ENCODE measurements around the gene UPF1. TPM values are rescaled to one million over a fixed set of nuclear protein-coding genes. Genes with fewer than 3 reads are reported as not detected.
A peak's percentile ranks its signal among the peaks of the same experiment; 100 is the strongest.
"Not testable (repeated sequence)": the region's sequence is repeated elsewhere in the genome, so short reads cannot be mapped to it uniquely, and the experiment has no call there.

UPF1 gene
- total RNA-seq, 1 donor from 2014 or later = 103 TPM

- no peak for DNase-seq
Observed at GRCh38 chr19:18898607-18899408, 67.0 kb downstream of the UPF1 start.

GRCh38 chr19:18899624-18900560 lies 68.1 kb downstream of the UPF1 start:
- no peak for DNase-seq

- DNase-seq = no peak
Observed at GRCh38 chr19:18900700-18901481, 69.1 kb downstream of the UPF1 start.

- DNase-seq = no peak
Observed at GRCh38 chr19:18901491-18901890, 69.7 kb downstream of the UPF1 start.

GRCh38 chr19:18902519-18902918 lies 70.8 kb downstream of the UPF1 start:
- not testable (repeated sequence) for DNase-seq

GRCh38 chr19:18903156-18904037 lies 71.6 kb downstream of the UPF1 start:
- DNase-seq = no peak

GRCh38 chr19:18904334-18905057 lies 72.7 kb downstream of the UPF1 start:
- DNase-seq = no peak

- no peak for DNase-seq
Observed at GRCh38 chr19:18905058-18905456, 73.3 kb downstream of the UPF1 start.

- no peak for DNase-seq
Observed at GRCh38 chr19:18905513-18906236, 73.9 kb downstream of the UPF1 start.

GRCh38 chr19:18906605-18907519 lies 75.1 kb downstream of the UPF1 start:
- no peak for DNase-seq

- no peak for DNase-seq
Observed at GRCh38 chr19:18908917-18909619, 77.3 kb downstream of the UPF1 start.

- DNase-seq = no peak
Observed at GRCh38 chr19:18910010-18910409, 78.3 kb downstream of the UPF1 start.

GRCh38 chr19:18910801-18911436 lies 79.2 kb downstream of the UPF1 start:
- DNase-seq = no peak

GRCh38 chr19:18912933-18913332 lies 81.2 kb downstream of the UPF1 start:
- DNase-seq = no peak

GRCh38 chr19:18913466-18913865 lies 81.7 kb downstream of the UPF1 start:
- DNase-seq = no peak

- peak; percentile 72 for DNase-seq
Observed at GRCh38 chr19:18915639-18916038, 83.9 kb downstream of the UPF1 start.

GRCh38 chr19:18917593-18917992 lies 85.8 kb downstream of the UPF1 start:
- not testable (repeated sequence) for DNase-seq

Data from tongue (tissue), 2 donors.